Stimulated activated CD4-positive, alpha-beta T cell treated with anti-CD3 and anti-CD28 coated beads, TNF-alpha, amount 100 ng/mL, for 24 hours (primary cell): Measurements from ENCODE around the gene OXCT2.

ENCODE experiments used
- DNase-seq, 3 experiments: peaks; one replicate each; pipeline ENCODE4 v3.0.0-alpha.2; 2020; ENCODE audit warnings: low read depth in 3 of 3

Gene OXCT2

DNA sequence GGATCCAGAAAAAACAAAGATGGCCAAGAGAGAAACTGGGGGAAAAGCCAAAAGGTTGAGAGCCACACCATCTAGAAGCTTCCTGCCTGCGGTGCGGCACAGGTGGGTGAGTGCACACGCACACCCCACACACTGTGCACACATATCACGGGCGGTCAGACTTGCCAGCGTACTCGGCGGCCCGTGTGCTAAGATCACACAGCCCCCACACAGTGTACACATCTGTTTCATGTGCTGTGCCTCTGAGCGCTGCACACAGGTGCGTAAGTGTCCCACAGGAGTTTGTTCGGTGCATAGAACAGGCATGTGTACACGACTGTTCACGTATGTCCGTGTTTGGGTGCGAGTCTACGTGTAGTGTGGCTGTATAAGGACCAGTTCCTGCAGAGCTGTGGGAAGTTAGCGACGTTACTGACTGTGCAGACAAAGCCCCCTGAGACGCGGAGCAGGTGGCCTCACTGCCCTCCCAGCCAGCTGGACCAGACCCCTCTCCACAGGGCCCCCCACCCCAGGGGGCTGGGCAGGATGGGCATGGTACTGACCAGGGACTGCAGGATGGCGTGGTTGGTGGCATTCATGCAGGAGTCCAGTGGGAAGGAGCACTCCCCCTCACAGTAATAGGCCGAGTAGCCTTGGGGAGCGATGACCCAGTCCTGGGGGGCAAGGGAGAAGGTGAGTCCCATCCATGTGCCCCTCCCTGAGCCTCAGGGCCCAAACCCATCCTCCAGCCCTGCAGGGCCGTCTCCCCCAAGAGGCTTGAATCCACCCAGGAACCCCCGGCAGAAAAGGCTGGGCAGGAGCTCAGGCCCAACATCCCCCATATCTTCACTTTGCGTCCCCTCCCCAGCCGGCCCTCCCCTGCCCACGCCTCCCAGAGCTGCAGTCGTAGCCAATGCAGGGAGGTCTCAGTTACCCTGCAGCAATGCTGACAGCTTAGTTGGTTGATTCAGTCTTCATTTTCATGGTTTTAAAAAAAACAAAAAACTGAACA lies 8.3 kb downstream of the OXCT2 start:
- no peak for DNase-seq

DNA sequence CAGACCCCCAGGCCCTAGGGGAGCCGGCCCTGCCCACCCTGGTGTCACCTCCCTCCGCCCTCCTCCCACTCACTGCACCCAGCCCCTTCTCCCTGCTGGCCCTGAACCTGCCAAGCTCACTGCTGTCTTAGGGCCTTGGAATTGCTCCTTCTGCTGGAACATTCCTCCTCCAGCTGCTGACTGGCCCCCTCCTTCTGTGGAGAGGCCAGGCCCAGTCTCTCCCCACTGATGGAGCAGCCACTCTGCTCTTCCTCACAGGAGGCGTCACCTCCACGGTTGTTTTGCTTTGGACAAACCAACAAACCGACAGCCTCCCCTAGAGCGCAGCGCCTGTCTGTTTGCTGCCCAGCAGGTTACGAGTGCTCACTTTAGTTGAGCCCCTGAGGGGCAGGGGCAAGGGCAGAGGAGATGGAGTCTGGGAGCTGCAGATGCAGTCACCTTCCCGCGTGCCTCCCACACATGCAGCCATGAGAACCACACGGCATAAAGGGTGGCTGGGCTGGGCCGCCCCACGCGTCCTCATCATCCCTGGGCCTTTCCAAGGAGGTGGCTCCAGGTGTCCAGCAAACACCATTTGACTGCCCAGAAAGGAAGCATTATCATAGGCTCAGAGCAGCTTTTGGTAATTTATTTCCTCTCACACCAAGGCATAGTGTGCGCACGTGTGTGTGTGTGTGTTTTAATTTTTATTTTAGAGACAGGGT lies 9.4 kb downstream of the OXCT2 start:
- no peak for DNase-seq

DNA sequence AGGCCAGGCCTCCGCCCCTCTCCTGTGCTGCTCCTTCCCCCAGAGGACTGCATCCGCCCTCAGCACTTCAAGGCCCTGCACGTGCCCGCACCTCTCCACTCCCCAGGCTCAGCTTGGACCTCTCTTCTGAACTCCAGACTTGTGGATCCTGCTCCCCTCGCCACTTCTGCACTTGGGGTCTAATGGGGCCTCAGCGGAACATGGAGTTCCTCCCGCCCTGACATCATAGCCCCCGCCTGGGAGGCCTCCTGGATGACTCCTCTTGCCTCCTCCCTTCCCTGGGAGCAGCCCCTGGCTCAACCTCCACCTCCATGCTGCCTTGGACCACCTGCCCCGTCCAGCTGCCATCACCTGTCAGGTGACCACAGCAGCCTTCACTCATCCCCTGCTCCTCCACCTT lies 10.1 kb downstream of the OXCT2 start:
- no peak for DNase-seq

DNA sequence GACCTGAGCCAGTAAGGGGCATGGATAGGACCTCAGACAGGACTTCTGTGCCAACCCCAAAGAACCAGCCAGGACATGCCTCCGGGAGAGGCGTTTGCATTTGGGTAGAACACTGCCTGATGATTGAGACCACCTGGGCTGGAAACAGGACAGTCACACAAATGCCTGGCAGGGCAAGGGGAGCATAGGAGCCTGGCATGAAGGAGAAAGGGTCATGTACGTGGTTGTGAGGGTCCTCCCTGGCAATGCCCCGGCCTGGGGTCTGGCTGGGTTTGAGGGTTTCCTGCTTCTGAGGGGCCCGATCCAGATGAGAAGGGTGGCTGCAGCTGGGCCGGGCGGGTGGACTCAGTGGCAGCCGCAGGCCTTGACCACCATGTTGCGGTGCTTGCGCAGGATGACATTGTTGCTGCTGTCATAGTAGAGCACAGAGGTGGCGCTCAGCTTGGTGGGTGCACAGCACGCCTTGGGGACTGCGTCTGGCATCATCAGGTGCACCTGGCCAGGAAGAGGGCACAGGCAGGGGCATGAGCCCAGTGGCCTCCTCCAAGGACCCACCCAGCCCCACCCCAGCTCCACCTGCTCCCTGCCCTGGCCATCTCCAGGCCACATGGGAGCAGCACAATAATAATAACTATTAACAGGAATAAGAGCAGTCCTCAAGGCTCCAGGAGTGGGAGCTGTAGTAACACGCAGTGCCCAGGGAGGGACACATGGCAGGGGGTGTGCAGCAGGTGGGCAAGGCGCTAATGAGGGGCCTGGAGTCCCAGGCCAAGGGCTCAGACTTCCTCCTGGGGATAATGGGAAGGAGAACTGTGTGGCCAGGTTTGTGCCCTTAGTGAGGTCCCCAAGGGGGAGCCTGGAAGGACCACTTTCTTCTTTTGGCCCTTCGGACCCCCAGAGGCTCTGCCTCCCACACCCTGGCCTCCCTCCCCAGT lies 10.8 kb downstream of the OXCT2 start:
- no peak for DNase-seq

DNA sequence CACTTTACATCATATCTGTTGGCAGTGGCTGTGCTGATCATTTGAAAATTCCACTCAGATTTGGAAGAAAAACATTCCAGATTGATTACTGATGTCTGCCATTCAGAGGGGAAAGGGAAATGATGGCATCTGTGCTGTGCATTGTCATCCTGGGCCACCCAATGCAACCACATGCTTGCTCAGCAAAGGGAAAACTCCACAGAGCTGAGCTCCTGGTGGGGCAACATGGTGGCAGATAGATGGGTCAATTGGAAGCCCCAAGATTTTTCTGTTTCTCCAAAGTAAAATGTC lies 11.8 kb downstream of the OXCT2 start:
- no peak for DNase-seq

DNA sequence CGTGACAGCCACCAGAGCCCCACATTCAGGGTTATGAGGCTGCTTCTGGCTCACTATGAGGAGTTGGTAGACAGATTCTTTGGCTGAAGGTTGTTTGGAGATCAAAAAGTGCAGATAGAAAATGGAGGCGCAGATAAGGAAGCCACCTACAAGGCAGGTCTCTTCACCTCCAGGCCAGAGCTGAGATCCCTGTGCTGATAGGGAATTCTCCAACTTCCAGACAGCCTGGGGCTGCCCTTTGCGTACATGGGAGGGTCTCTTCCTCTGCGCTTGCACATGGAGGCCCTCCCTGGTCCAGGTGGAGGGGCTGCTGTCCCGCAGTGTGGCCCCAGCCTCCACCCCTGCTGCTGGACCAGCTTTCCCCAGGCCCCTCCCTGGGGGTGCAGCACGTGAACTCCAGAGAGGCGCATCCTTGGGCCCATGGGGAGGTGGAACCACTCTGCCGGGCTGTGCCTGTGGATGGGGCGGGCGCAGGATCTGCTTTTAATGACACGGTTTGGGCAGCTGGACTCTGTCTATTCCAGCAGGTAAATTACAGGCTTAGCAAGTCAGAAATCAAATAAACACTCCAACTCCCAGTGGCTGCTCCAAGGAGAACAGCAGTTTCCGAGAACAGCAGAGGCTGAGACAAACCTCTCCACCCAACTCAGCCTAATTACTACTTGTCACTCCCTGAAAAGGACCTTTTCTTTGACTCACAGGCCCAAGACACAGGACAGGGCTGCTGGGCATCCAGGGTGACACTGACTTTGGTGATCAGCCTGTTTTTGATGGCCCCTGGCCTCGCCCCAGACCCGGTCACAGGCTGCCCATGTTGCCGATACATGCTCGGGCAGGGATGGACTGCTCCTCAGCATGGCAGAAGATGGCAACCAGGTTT lies 12.4 kb downstream of the OXCT2 start:
- DNase-seq = no peak

DNA sequence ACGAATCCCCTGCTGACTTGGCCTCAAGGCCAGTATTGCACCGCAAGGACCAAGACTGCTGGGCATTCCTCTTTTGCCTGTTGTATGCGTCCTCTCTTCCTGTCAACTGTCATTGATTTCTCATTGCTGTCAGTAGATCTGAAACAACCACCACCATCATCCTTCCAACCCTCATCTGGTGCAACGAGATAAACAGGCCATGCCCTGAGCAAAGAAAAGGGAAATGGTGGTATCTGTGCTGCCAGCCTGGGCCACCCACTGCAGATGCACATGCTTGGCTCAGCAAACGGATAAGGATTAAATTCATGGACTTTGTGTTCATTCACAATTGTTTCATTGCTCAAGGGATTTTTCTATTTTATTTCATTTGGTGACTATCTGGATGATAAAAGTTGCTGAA lies 13.6 kb downstream of the OXCT2 start:
- no peak for DNase-seq

DNA sequence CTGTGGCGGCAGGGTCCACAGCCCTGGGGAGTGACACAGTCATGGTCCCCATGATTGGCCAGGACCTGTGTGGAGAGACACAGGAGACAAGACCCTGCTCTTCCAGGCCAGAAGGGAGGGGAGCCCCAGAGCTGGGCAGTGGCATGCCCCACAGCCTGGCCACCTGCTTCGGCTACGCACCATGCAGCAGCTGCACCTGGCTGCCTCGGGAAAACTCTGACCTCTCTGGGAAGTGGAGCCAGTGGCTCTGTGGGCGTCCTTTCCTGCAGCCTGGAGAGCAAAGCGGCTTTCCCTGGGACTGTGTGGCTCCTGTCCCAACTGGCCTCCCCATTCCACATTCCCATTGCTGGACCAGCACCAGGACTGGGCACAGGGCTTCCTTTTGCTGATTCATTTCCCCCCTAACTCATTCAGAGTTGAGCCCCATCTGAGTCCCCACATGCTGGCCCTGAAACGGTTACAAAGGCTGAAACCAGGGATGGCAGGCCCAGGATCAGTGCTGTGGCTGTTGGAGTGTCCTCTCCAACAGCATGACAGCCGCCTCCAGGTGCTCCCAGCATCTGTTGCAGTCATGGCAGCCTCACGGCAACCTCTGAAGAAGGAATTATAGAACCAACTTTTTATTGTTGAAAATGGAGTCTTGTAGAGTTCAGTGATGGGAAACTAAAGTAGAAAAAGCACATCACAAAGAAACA lies 15.0 kb downstream of the OXCT2 start:
- no peak for DNase-seq

DNA sequence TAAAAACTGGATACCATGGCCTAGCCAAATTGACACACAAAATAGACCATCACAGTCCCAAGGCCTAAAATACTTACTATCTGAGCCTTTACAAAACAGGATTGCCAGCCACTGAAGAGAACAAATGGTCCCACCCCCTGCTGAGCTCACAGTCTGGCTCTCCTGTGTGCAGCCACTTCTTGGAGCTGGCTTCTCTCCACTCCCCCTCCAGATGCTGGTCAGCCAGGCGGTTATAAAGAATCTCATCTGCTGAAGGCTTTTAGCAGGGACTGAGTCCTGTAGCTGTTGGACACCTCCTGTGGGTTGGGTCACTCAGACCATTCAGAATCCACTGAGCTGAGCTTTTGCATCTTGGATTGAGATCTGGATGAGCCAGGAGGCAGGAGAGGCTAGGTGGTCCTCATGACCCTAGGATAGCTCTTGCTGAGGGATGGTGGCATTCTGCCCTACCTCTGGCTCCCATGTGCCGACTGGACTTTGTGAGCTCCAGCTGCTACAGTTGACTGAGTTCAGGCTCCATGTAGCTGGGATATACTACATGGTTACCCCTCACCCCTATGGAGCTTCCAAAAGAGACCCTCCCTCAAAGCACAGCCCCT lies 16.1 kb downstream of the OXCT2 start:
- no peak for DNase-seq

DNA sequence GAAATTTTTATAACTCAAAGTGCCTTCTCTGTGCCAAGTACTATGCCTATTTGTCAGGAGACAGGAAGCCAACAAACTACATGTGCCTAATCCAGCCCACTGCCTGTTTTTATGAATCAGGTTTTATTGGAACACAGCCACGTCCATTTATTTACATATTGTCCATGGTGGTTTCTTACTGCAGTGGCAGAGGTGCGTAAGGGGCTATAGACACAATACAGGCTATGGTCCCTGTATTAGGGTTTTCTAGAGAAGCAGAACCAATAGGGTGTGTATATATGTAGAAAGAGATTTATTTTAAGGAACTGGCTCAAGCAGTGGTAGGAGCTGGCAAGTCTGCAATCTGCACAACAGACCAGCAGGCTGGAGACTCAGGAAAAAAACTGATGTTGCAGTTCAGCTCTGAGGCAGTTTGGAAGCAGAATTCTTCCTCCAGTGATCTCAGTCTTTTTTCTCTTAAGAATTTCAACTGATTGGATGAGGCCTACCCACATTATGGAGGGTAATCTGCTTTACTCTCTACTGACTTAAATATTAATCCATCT lies 17.1 kb downstream of the OXCT2 start:
- DNase-seq = no peak

DNA sequence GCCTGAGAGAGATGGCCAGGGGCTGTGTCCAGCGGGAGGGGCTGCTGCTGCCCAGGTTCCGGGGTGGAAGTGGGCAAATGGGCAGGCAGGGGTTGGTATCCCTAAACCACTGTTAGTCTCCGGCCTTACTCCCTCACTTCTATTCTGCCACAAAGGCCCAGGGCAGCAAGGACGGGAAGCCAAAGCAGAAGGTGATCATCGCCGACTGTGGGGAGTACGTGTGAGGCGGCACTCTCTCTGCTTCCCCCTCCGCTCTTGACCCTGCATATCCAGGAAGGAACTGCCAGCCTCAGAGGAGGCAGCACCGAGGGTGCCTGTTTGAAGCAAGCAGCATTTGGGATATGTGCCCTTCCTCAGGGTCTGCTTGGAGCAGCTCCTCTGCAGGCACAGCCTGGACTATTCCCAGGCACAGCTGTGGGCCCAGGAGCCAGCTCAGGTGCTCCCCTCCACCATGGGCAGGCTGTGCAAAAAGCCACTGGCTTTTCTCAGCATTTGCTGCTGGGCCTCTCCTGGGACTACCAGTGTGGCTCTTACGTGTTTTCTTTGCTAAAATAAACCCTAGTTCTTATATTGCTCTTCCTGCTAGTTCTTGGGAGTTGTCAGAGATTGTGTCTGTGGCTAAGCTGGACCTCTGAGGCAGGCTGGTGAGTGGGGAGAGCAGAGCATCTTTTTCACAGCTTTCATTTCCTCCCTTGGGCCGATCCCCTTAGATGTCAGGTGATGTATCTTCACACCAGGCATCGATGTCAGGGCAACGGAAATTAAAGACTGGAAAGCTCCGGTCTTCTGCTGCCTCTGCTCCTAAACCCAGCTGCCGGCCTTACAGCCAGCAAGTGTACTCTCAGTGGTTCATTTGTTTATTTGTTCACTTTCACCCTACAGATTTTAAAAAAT lies 17.8 kb downstream of the OXCT2 start:
- DNase-seq = no peak

DNA sequence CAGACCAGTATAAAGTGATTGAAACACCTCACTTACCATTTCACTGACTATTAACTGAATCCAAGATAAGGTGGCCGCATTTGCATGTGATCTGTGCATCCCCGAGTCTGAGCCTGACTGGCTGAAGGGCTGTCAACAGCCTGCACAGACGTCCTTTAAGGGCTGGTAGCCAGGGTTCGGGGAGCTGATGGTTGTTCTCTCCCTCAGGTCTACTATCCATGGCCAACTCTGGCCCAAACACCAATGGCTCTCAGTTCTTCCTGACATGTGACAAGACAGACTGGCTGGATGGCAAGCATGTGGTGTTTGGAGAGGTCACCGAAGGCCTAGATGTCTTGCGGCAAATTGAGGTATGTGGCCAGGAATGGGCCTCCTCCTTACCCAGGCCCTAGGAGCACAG lies 18.4 kb downstream of the OXCT2 start:
- DNase-seq = no peak

DNA sequence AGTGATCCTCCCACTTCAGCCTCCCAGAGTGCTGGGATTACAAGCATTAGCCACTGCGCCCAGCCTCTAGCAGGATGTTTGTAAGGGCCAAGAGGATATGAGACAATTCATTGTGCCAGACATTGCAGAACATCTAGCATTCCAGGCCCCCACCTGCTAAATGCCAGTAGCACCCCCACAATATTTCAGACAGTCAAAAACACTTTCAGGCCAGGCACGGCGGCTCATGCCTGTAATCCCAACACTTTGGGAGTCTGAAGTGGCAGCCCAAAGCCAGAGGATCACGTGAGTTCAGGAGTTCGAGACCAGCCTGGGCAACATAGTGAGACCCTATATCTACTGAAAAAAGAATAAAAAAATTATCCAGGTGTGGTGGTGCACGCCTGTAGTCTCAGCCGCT lies 19.6 kb downstream of the OXCT2 start:
- DNase-seq = no peak

DNA sequence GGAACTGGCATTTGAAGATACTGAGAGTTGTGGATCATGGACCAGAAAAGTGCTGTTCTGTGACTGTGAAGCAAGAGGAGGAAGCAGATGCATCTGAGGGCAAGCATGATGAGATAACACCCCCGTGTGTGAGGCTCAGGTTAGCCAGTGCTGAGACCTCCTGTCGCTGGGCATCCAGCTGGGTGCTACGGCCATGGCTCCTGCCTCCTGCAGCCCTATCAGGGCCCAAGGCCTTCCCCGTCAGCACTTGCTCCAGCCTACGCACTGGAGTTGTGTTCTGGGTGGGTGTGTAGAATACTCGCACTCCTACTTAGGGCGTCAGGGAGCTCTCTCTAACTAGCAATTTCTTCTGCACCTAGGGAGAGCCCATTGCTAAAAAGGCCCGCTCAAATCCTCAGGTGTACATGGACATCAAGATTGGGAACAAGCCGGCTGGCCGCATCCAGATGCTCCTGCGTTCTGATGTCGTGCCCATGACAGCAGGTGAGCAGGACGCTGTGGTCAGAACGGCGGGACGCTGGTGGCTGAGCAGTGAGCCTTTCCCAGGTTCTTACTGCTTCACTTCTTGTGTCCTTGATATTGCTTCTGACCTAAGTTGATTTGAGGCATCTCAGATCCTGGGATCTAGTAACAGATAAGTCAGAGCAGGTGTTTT lies 26.0 kb downstream of the OXCT2 start:
- DNase-seq = no peak

DNA sequence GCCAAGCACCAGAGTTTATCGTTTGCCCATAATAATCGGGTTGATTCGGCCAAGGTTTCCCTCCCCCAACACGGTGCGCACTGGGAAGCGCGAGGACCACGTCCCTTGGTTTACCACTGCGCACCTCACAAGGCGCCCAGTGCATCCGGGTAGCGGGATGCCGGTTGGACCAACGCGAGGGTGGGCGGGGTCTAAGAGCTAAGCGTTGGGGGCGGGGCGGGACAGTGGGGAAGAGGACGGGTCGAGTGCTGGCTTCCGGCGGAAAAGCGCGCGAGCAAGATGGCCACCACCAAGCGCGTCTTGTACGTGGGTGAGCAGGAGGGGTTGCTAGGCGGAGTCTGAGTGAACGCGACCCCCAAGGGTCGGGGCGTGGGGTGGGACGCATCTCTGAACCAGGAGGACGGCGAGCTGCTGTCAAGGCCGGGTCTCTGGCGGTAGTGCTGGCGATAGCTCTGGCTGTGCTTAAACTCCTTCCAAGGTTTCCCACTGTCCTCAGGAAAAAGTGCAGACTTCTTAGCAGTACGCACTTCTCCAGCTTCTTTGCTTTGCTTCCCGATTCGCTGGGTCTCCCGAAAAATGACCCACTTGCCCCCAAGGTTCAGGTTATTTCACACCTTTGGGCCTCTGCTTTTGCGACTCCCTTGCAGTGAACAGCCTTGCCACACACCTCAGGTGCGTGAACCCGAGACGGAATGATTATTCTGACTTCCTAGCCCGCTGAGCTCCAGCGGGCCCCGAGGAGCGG lies 32.4 kb downstream of the OXCT2 start, which contains the start of gene PPIE:
TSS of gene PPIE (plus strand) at position 261 of the 745 bp plus-strand sequence. CDS start at position 280, 19 bp downstream.
- DNase-seq = peak; percentile 95 to 99 (median 96)

DNA sequence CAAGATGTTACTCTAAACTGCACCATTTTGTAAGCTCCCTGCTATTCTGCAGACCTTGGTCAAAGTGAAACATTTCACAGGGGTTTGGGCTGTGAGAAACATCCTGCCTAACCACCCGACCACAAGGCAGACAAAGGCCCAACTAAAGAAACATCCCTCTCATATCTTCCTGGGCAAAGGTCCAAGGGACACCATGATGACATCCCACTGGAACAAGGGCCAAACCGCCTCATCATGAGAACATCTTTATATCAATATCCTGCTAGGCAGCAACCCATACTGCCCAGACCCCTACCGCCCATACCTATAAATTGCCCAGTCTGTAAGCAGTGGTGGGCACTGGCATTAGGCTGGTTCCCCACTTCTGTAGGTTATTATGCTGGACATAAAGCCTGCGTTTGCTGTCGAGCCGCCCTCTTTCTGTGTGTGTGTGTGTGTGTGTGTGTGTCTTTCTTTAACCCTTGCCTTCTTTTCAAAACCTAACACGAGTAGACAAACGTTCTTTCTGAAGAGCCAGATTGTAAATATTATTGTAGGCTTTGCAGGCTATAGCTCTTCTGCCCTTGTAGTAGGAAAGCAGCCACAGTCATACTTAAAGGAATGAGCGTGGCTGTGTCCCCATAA lies 33.5 kb downstream of the OXCT2 start:
- no peak for DNase-seq

DNA sequence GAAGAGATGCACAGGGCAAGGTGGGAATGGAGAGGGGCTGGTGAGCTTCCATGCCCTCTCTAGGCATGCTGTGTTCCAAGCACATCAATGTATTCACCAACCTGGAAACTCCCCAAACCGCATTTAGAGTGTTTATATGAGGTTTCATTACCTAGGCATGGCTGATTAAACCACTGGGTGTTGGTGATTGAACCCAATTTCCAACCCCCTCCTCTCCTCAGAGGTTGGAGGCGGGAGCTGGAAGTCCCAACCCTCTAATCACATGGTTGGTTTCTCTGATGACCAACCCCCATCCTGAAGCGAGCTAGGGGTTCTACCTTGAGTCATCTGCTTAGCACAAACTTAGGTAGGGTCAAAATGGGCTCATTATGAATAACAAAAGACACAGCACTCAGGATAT lies 35.4 kb downstream of the OXCT2 start:
- DNase-seq = no peak
